Stimulated activated memory B cell treated with anti-CD40 and anti-IgM and Interleukin-4, amounts not matched to agents 10 μg/mL and 1 μg/mL and 100 μg/mL, for 72 hours (primary cell): ENCODE measurements around the gene PRSS8.

Experiments used
- ATAC-seq: fragments of 150-1000 bp; cut with Tn5 transposase; 2 replicates; pipeline ENCODE4 v1.10.0; 2021
- H3K27ac Mint-ChIP-seq: one replicate; pipeline ENCODE4 v1.8.0; 2022; ENCODE audit warnings: mild to moderate bottlenecking, mixed read lengths
- H3K27me3 Mint-ChIP-seq: one replicate; pipeline ENCODE4 v1.8.0; 2022; ENCODE audit warnings: mixed read lengths
- H3K36me3 Mint-ChIP-seq: one replicate; pipeline ENCODE4 v1.8.0; 2022; ENCODE audit warnings: mixed read lengths
- H3K4me1 Mint-ChIP-seq: one replicate; pipeline ENCODE4 v1.8.0; 2022; ENCODE audit warnings: mixed read lengths
- H3K4me3 Mint-ChIP-seq: one replicate; pipeline ENCODE4 v1.8.0; 2022; ENCODE audit warnings: mild to moderate bottlenecking, moderate library complexity, mixed read lengths
- H3K9me3 Mint-ChIP-seq: one replicate; pipeline ENCODE4 v1.8.0; 2022; ENCODE audit warnings: mixed read lengths

Gene PRSS8

GRCh38 chr16:31120129-31120528, 15.4 kb downstream of the PRSS8 start:
- Mint-ChIP-seq H3K4me1 (peaks cover 26% of the 10 kb centered on the region), H3K36me3 (peaks cover 22% of the 10 kb centered on the region), H3K9me3 (no peaks in the 10 kb centered on the region), H3K27me3 (no peaks in the 10 kb centered on the region), H3K27ac (no peak overlapping the region), H3K4me3 (no peak overlapping the region)
- ATAC-seq = no peak

- H3K36me3 Mint-ChIP-seq = peaks cover 22% of the 10 kb centered on the region
- ATAC-seq = no peak
- peak overlapping the region; percentile 85 for H3K4me3 Mint-ChIP-seq
- no peaks in the 10 kb centered on the region for H3K27me3 Mint-ChIP-seq
- H3K9me3 Mint-ChIP-seq = no peaks in the 10 kb centered on the region
- peaks cover 37% of the 10 kb centered on the region for H3K4me1 Mint-ChIP-seq
- H3K27ac Mint-ChIP-seq = peak overlapping the region; percentile 79
Measured at GRCh38 chr16:31118223-31119155, 17.0 kb downstream of the PRSS8 start.

GRCh38 chr16:31117384-31118222, 17.9 kb downstream of the PRSS8 start, which contains the start of gene KAT8:
TSS of gene KAT8 (plus strand) at chr16:31117664. CDS start at chr16:31117682, 18 bp downstream.
- H3K27ac Mint-ChIP-seq = peak within 1 kb of the TSS; percentile 79
- H3K4me1 Mint-ChIP-seq = peaks cover 42% of the 10 kb centered on the region
- peak; percentile 98 for ATAC-seq
- H3K36me3 Mint-ChIP-seq = peaks cover 25% of the 10 kb centered on the region
- H3K9me3 Mint-ChIP-seq = no peaks in the 10 kb centered on the region
- H3K27me3 Mint-ChIP-seq = no peaks in the 10 kb centered on the region
- peak within 1 kb of the TSS; percentile 85 for H3K4me3 Mint-ChIP-seq

- peaks cover 45% of the 10 kb centered on the region for H3K4me1 Mint-ChIP-seq
Measured at GRCh38 chr16:31114468-31114867, 21.1 kb downstream of the PRSS8 start.

GRCh38 chr16:31113121-31114120, 22.1 kb downstream of the PRSS8 start:
- ATAC-seq = no peak
- H3K4me3 Mint-ChIP-seq = no peak overlapping the region
- H3K36me3 Mint-ChIP-seq = peaks cover 26% of the 10 kb centered on the region
- H3K27me3 Mint-ChIP-seq = no peaks in the 10 kb centered on the region
- peak overlapping the region; percentile 56 for H3K27ac Mint-ChIP-seq
- peaks cover 37% of the 10 kb centered on the region for H3K4me1 Mint-ChIP-seq
- H3K9me3 Mint-ChIP-seq = no peaks in the 10 kb centered on the region

More at GRCh38 chr16:31114468-31114867, 21.1 kb downstream of the PRSS8 start:
- ATAC-seq = no peak
- no peaks in the 10 kb centered on the region for H3K27me3 Mint-ChIP-seq
- H3K36me3 Mint-ChIP-seq = peaks cover 24% of the 10 kb centered on the region
- no peak overlapping the region for H3K4me3 Mint-ChIP-seq
- peak overlapping the region; percentile 60 for H3K27ac Mint-ChIP-seq
- no peaks in the 10 kb centered on the region for H3K9me3 Mint-ChIP-seq

- no peak overlapping the region for H3K27ac Mint-ChIP-seq
- ATAC-seq = no peak
- H3K9me3 Mint-ChIP-seq = no peaks in the 10 kb centered on the region
- peaks cover 26% of the 10 kb centered on the region for H3K36me3 Mint-ChIP-seq
- H3K4me3 Mint-ChIP-seq = no peak overlapping the region
- H3K27me3 Mint-ChIP-seq = no peaks in the 10 kb centered on the region
- peaks cover 36% of the 10 kb centered on the region for H3K4me1 Mint-ChIP-seq
Measured at GRCh38 chr16:31112711-31113110, 22.8 kb downstream of the PRSS8 start.

- Mint-ChIP-seq H3K4me1 (peaks cover 42% of the 10 kb centered on the region), H3K27ac (no peak overlapping the region), H3K9me3 (no peaks in the 10 kb centered on the region), H3K36me3 (peaks cover 26% of the 10 kb centered on the region), H3K27me3 (no peaks in the 10 kb centered on the region), H3K4me3 (no peak overlapping the region)
- ATAC-seq = no peak
Measured at GRCh38 chr16:31111881-31112466, 23.6 kb downstream of the PRSS8 start.

- Mint-ChIP-seq H3K4me1 (peaks cover 46% of the 10 kb centered on the region), H3K36me3 (peaks cover 26% of the 10 kb centered on the region), H3K4me3 (peak overlapping the region; percentile 40), H3K9me3 (no peaks in the 10 kb centered on the region), H3K27ac (peak overlapping the region; percentile 57), H3K27me3 (no peaks in the 10 kb centered on the region)
- no peak for ATAC-seq
Measured at GRCh38 chr16:31110106-31111034, 25.2 kb downstream of the PRSS8 start.

- no peaks in the 10 kb centered on the region for H3K9me3 Mint-ChIP-seq
Measured at GRCh38 chr16:31109622-31110021, 25.9 kb downstream of the PRSS8 start.

GRCh38 chr16:31108794-31109558, 26.6 kb downstream of the PRSS8 start:
- Mint-ChIP-seq H3K4me1 (peaks cover 39% of the 10 kb centered on the region), H3K4me3 (peak overlapping the region; percentile 87), H3K27ac (peak overlapping the region; percentile 88), H3K9me3 (no peaks in the 10 kb centered on the region), H3K27me3 (no peaks in the 10 kb centered on the region), H3K36me3 (peaks cover 26% of the 10 kb centered on the region)
- no peak for ATAC-seq

More at GRCh38 chr16:31109622-31110021, 25.9 kb downstream of the PRSS8 start:
- H3K36me3 Mint-ChIP-seq = peaks cover 26% of the 10 kb centered on the region
- peak overlapping the region; percentile 57 for H3K27ac Mint-ChIP-seq
- peak overlapping the region; percentile 73 for H3K4me3 Mint-ChIP-seq
- no peak for ATAC-seq
- H3K4me1 Mint-ChIP-seq = peaks cover 41% of the 10 kb centered on the region
- no peaks in the 10 kb centered on the region for H3K27me3 Mint-ChIP-seq

GRCh38 chr16:31108035-31108793, 27.3 kb downstream of the PRSS8 start, which contains the start of gene BCKDK:
TSS of gene BCKDK (plus strand) at chr16:31108386. CDS start at chr16:31109224, 838 bp downstream.
- H3K36me3 Mint-ChIP-seq = peaks cover 26% of the 10 kb centered on the region
- no peaks in the 10 kb centered on the region for H3K27me3 Mint-ChIP-seq
- no peaks in the 10 kb centered on the region for H3K9me3 Mint-ChIP-seq
- H3K4me3 Mint-ChIP-seq = peak within 1 kb of the TSS; percentile 87
- ATAC-seq = peak; percentile 90
- H3K27ac Mint-ChIP-seq = peak within 1 kb of the TSS; percentile 88
- H3K4me1 Mint-ChIP-seq = peaks cover 33% of the 10 kb centered on the region

- Mint-ChIP-seq H3K36me3 (peaks cover 21% of the 10 kb centered on the region), H3K27me3 (no peaks in the 10 kb centered on the region), H3K4me3 (peak overlapping the region; percentile 87), H3K27ac (peak overlapping the region; percentile 88), H3K9me3 (no peaks in the 10 kb centered on the region), H3K4me1 (peaks cover 30% of the 10 kb centered on the region)
- peak; percentile 51 for ATAC-seq
Measured at GRCh38 chr16:31107465-31107867, 28.1 kb downstream of the PRSS8 start.
